Uterus (tissue), 4 donors: ENCODE results near the gene CACNB2. TPM values are rescaled to one million over a fixed set of nuclear protein-coding genes. Genes with fewer than 3 reads are reported as not detected.

Experiments
- DNase-seq, 2 donors: peaks; one replicate each; pipeline ENCODE4 v3.0.0-alpha.2; 2019 to 2020
- H3K27ac ChIP-seq, 2 donors: fragments of 200-600 bp; sonication (generic); 1 replicate in 1 of 2; 2 replicates in 1 of 2; pipeline ENCODE4 v1.5.1; 2016 to 2018
- H3K27me3 ChIP-seq, 2 donors: fragments of 200-600 bp; sonication (generic); one replicate each; pipeline ENCODE4 v1.5.1; 2018 to 2019; ENCODE audit warnings: control low read depth in 1 of 2
- H3K36me3 ChIP-seq, 2 donors: fragments of 200-600 bp; sonication (generic); one replicate each; pipeline ENCODE4 v1.5.1; 2019; ENCODE audit warnings: control low read depth in 1 of 2
- H3K4me1 ChIP-seq, 2 donors: fragments of 200-600 bp; sonication (generic); one replicate each; pipeline ENCODE4 v1.5.1; 2018 to 2019; ENCODE audit warnings: control low read depth in 1 of 2
- H3K4me3 ChIP-seq, 2 donors: fragments of 200-600 bp; sonication (generic); 1 replicate in 1 of 2; 2 replicates in 1 of 2; pipeline ENCODE4 v1.5.1; 2018 to 2019; ENCODE audit warnings: mild to moderate bottlenecking in 1 of 2
- H3K9me3 ChIP-seq, 2 donors: fragments of 200-600 bp; sonication (generic); one replicate each; pipeline ENCODE4 v1.5.1; 2019; ENCODE audit warnings: control low read depth in 1 of 2
- CTCF ChIP-seq, 4 experiments: fragments of 200-600 bp in 2 of 4; fragments of 450-650 bp in 2 of 4; sonication (generic) in 2 of 4; IDR thresholded peaks; one replicate each; pipeline ENCODE4 v1.5.1; 2016 to 2019; ENCODE audit warnings: antibody characterized with exemption in 4 of 4, mild to moderate bottlenecking in 2 of 4, moderate library complexity in 1 of 4
- POLR2A ChIP-seq, 2 donors: fragments of 450-650 bp; IDR thresholded peaks; one replicate each; pipeline ENCODE4 v1.6.1; 2016; ENCODE audit warnings: antibody characterized with exemption in 2 of 2, mild to moderate bottlenecking in 1 of 2, moderate library complexity in 1 of 2
- intact Hi-C: fragments of 100-400 bp; cut with DNase I; formaldehyde crosslinking; loops from one replicate; pipeline ENCODE4 v1.15.1; 2023; ENCODE audit warnings: low total_unique reads
- total RNA-seq, 4 donors: library from RNA; depleted of rRNA in 3 of 4; stranded (reverse); fragments of >200 nt in 3 of 4; gene quantifications; one replicate each; pipeline versions ENCODE4 v1.1.0 to v1.2.4, GENCODE V29; 2014 to 2023
- donor health status: DM: yes; HTN: yes; CAD: no.

The CACNB2 gene
- total RNA-seq, 4 donors from 2014 or later, result 19.4 to 33.0 (median 27.0) TPM

GRCh38 chr10:18368273-18368672 lies 228.0 kb downstream of the CACNB2 start:
- Histone ChIP-seq H3K4me3 (no peak overlapping the region), H3K36me3 (no peaks in the 10 kb centered on the region), H3K27ac (no peak overlapping the region), H3K4me1 (no peaks in the 10 kb centered on the region), H3K27me3 (no peaks in the 10 kb centered on the region), H3K9me3 (no peaks in the 10 kb centered on the region)
- TF ChIP-seq CTCF (IDR thresholded peaks at IDR 0.05) (no peak), POLR2A (IDR thresholded peaks at IDR 0.05) (no peak)
- intact Hi-C loops, result no loop called here
- DNase-seq, result no peak

- Histone ChIP-seq H3K27ac (no peak overlapping the region), H3K4me1 (no peaks in the 10 kb centered on the region), H3K36me3 (no peaks in the 10 kb centered on the region), H3K27me3 (no peaks in the 10 kb centered on the region), H3K4me3 (no peak overlapping the region), H3K9me3 (no peaks in the 10 kb centered on the region)
- intact Hi-C loops, result no loop called here
- TF ChIP-seq POLR2A (IDR thresholded peaks at IDR 0.05) (no peak), CTCF (IDR thresholded peaks at IDR 0.05) (no peak)
- no peak for DNase-seq
Observed at GRCh38 chr10:18368682-18369081, 228.5 kb downstream of the CACNB2 start.

GRCh38 chr10:18369859-18370473 lies 229.7 kb downstream of the CACNB2 start:
- no peak overlapping the region for H3K27ac ChIP-seq
- H3K4me3 ChIP-seq, result no peak overlapping the region
- DNase-seq, result no peak
- intact Hi-C loops, result no loop called here
- no peaks in the 10 kb centered on the region for H3K27me3 ChIP-seq
- H3K9me3 ChIP-seq, result no peaks in the 10 kb centered on the region
- no peaks in the 10 kb centered on the region for H3K36me3 ChIP-seq
- H3K4me1 ChIP-seq, result no peaks in the 10 kb centered on the region
- TF ChIP-seq CTCF (IDR thresholded peaks at IDR 0.05), result no peak
- TF ChIP-seq POLR2A (IDR thresholded peaks at IDR 0.05), result no peak

GRCh38 chr10:18376650-18377049 lies 236.4 kb downstream of the CACNB2 start:
- Histone ChIP-seq H3K27me3 (no peaks in the 10 kb centered on the region), H3K9me3 (no peaks in the 10 kb centered on the region), H3K27ac (no peak overlapping the region), H3K36me3 (no peaks in the 10 kb centered on the region), H3K4me3 (no peak overlapping the region), H3K4me1 (no peaks in the 10 kb centered on the region)
- no peak for DNase-seq
- intact Hi-C loops, result no loop called here
- TF ChIP-seq POLR2A (IDR thresholded peaks at IDR 0.05), result no peak
- no peak for TF ChIP-seq CTCF (IDR thresholded peaks at IDR 0.05)

GRCh38 chr10:18377898-18378297 lies 237.7 kb downstream of the CACNB2 start:
- no peak overlapping the region for H3K4me3 ChIP-seq
- no peaks in the 10 kb centered on the region for H3K9me3 ChIP-seq
- intact Hi-C loops, result no loop called here
- H3K4me1 ChIP-seq, result no peaks in the 10 kb centered on the region
- H3K27ac ChIP-seq, result no peak overlapping the region
- H3K36me3 ChIP-seq, result no peaks in the 10 kb centered on the region
- DNase-seq, result no peak
- H3K27me3 ChIP-seq, result no peaks in the 10 kb centered on the region
- TF ChIP-seq POLR2A (IDR thresholded peaks at IDR 0.05), result no peak
- TF ChIP-seq CTCF (IDR thresholded peaks at IDR 0.05), result no peak
